ENCODE data around the gene CDKAL1. TPM values are rescaled to one million over a fixed set of nuclear protein-coding genes. Genes with fewer than 3 reads are reported as not detected.

The CDKAL1 gene
- total and polyA plus RNA-seq, 2 of the 13 experiments (the other 11 are each of a cell fraction or from before 2014, with no cell fraction given): 9.5 to 27.7 TPM

DNA sequence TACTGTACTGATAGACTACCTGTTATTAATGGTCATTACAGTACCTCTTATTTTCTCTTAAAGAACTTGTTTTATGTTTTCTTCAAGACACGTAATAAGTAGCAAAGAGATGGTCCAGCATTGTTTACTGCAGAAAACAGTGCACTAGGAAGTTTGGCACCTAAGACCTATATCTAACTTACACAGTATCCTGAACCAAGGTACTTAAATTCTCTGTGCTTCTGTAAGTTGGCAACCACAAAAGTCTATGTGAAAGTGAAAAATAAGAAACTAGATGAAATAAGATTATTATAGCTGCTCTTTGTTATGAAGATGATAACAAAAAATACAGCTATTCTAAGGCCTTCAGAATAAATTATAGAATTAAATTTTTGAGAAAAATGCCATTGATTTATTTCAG, 647.6 kb downstream of the CDKAL1 start (continued):
- TF ChIP-seq, protein P1, sequence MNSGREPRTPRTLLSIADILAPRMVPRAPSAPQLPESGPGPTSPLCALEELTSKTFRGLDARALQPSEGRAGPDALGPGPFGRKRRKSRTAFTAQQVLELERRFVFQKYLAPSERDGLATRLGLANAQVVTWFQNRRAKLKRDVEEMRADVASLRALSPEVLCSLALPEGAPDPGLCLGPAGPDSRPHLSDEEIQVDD (CRISPR knock-in tag; IDR thresholded peaks at IDR 0.05; ENCODE audit: borderline replicate concordance): no peak

DNA sequence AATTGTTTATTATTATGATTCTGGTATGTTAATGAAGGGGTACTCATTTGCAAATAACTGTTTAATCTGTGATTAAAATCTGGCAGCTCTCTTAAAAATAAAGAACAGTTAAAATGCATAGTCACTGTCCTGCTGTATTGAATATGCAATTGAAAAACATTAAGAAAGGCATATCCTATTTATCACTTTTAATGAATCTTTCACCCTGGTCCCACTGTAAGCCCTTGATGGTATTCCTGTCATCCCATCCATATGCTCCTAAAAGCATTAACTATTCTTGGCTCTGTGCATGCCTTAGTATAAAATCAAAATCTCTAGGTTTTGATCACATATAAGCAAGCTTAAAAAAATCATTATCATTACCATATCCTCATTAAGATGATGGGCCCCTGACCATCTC, 648.3 kb downstream of the CDKAL1 start:
- Histone ChIP-seq H3K9me3 (ENCODE audit: low read length) (peaks cover 4% of the 10 kb centered on the region; the same call in 1 of the 2 replicates), H2AFZ (ENCODE audit: low read length) (no peak overlapping the region), H3K9ac (ENCODE audit: insufficient read depth, low read depth, low read length) (no peak overlapping the region), H3K79me2 (ENCODE audit: insufficient read depth, low read length) (no peaks in the 10 kb centered on the region), H3K4me1 (ENCODE audit: insufficient read depth, low read length) (no peaks in the 10 kb centered on the region), H3K27me3 (ENCODE audit: control insufficient read depth in 1 of 2, insufficient read depth in 2 of 2, low read length in 2 of 2) (no peaks in the 10 kb centered on the region), H3K36me3 (replicated peaks in 1 of 2; ENCODE audit: control insufficient read depth in 1 of 2, insufficient read depth in 2 of 2, low read length in 2 of 2) (peaks cover 0 to 3% of the 10 kb centered on the region in 2 experiments; a peak in 1 of 5 replicates), H4K20me1 (ENCODE audit: insufficient read depth, low read length) (no peaks in the 10 kb centered on the region), H3K4me3 (replicated peaks in 1 of 3; ENCODE audit: insufficient read depth in 1 of 3, low read depth in 2 of 3, low read length in 3 of 3) (no peak overlapping the region), H3K4me2 (ENCODE audit: low read depth, low read length) (no peak overlapping the region), H3K27ac (ENCODE audit: extremely low read length, insufficient read depth, low read length) (no peak overlapping the region)
- intact Hi-C loops (cut with micrococcal nuclease; ENCODE audit: unreplicated experiment) (no loop called here), in situ Hi-C loops (cut with HindIII; ENCODE audit: extremely low pct_ligation_motif_present, low pct_unique_long_range_greater_than_20kb) (no loop called here)
- ChIA-PET POLR2A (no interaction called here), CTCF (ENCODE audit: low intra/inter-chr PET ratio, low total read pairs) (no interaction called here)
- DNase-seq (ENCODE audit: low spot score) (no peak), ATAC-seq (no peak), FAIRE-seq (no peak)
- BruUV-seq (replicated peaks): no TSS peak
- no peak for TF ChIP-seq GLI4 (CRISPR knock-in tag; IDR thresholded peaks at IDR 0.05; ENCODE audit: borderline replicate concordance)
- no peak for TF ChIP-seq CAMTA2 (CRISPR knock-in tag; IDR thresholded peaks at IDR 0.05; ENCODE audit: borderline replicate concordance)
- no peak for TF ChIP-seq U2AF2 (IDR thresholded peaks at IDR 0.05; ENCODE audit: low read depth, low read length)
- TF ChIP-seq MIXL1 (CRISPR knock-in tag; IDR thresholded peaks at IDR 0.05): no peak
- no peak for TF ChIP-seq ETV5 (CRISPR knock-in tag; IDR thresholded peaks at IDR 0.05; ENCODE audit: borderline replicate concordance)
- TF ChIP-seq HOXA3 (CRISPR knock-in tag; IDR thresholded peaks at IDR 0.05): no peak
- no peak for TF ChIP-seq PAF1 (CRISPR knock-in tag; IDR thresholded peaks at IDR 0.05)
- TF ChIP-seq, protein P2, sequence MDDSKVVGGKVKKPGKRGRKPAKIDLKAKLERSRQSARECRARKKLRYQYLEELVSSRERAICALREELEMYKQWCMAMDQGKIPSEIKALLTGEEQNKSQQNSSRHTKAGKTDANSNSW (CRISPR knock-in tag; IDR thresholded peaks at IDR 0.05; ENCODE audit: borderline replicate concordance): no peak
- no peak for TF ChIP-seq SMYD3 (CRISPR knock-in tag; IDR thresholded peaks at IDR 0.05)
- TF ChIP-seq ZNF431 (CRISPR knock-in tag; IDR thresholded peaks at IDR 0.05; ENCODE audit: borderline replicate concordance, low read depth): no peak
- no peak for TF ChIP-seq ZSCAN9 (CRISPR knock-in tag; IDR thresholded peaks at IDR 0.05; ENCODE audit: borderline replicate concordance)
- no peak for TF ChIP-seq ATAD3A (CRISPR knock-in tag; IDR thresholded peaks at IDR 0.05)
- TF ChIP-seq, protein P3, sequence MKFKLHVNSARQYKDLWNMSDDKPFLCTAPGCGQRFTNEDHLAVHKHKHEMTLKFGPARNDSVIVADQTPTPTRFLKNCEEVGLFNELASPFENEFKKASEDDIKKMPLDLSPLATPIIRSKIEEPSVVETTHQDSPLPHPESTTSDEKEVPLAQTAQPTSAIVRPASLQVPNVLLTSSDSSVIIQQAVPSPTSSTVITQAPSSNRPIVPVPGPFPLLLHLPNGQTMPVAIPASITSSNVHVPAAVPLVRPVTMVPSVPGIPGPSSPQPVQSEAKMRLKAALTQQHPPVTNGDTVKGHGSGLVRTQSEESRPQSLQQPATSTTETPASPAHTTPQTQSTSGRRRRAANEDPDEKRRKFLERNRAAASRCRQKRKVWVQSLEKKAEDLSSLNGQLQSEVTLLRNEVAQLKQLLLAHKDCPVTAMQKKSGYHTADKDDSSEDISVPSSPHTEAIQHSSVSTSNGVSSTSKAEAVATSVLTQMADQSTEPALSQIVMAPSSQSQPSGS (CRISPR knock-in tag; IDR thresholded peaks at IDR 0.05): no peak
- no peak for TF ChIP-seq KMT2B (CRISPR knock-in tag; IDR thresholded peaks at IDR 0.05)
- no peak for TF ChIP-seq ATRX (CRISPR knock-in tag; IDR thresholded peaks at IDR 0.05; ENCODE audit: borderline replicate concordance)
